G401 (cell line): Measurements from ENCODE around the gene INPP5F. TPM values are rescaled to one million over a fixed set of nuclear protein-coding genes. Genes with fewer than 3 reads are reported as not detected.

Experiments
- total RNA-seq: library from RNA; depleted of rRNA; stranded (reverse); fragments of >200 nt; shearing (Covaris generic); gene quantifications from 2 replicates; pipeline ENCODE4 v1.2.3, GENCODE V29; 2014; rRNA removed

INPP5F gene
- total RNA-seq, 1 experiment from 2014 or later = 10.1 TPM

Other genes starting within 250 kb of the INPP5F start
- 67.1 and 80.5 TPM in 2 replicates for gene RGS10, start 183.3 kb upstream of the INPP5F start, total RNA-seq
- gene TIAL1, start 129.1 kb upstream of the INPP5F start, total RNA-seq = 27.5 and 61.6 TPM in 2 replicates
- gene BAG3, start 74.7 kb upstream of the INPP5F start, total RNA-seq = 8.5 and 14.6 TPM in 2 replicates
- 31.4 and 38.1 TPM in 2 replicates for gene MCMBP, start 146.8 kb downstream of the INPP5F start, total RNA-seq
- gene SEC23IP, start 166.7 kb downstream of the INPP5F start, total RNA-seq = 5.4 and 28.6 TPM in 2 replicates